Measurements from ENCODE around the gene KAZN.

Gene KAZN

DNA sequence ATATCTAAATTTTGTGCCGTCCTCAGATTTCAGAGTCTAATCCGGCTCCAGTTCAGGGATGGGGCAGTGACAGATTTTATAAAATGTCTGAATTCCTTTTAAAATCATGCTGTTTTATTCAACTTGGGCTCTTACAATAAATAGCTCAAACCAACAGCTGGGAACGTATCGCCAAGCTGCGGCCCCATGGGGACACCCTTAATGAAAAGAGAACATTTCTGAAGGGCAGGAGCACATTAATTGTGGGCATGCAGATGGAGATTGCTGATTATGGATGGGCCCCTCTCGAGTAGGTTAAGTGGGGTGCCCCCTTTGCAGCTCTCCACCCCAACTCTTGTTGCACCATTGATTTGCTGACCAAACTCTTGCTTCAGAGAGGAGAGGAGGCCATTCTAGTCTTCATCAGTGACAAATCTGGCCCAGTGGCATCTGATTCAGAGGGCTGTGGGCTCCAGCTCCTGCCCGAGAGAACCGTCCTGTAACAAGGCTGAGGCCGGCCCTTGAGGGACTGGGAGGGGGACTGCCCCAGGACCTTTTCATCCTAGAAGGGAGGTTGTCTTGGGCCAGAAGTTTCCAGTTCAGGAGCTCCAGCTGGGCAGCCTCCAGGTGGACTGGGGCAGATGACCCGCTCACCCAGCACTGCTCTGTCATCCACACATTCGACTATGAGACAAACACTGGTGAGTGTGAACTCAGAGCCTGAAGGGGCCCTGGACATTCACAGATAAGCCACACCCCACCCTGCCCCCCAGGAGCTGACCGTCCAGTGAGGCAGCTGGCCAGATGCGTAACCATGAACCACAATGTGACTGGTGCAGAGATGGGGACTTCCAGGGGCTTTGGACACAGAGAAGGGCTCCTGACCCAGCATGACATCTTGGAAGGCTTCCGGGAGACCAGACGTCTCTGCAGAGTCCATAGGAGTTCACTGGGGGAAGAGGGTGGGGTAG is 500.0 kb downstream of the KAZN start:
- no peak for DNase-seq (ENCODE audit: low read depth)
- H3K4me3 ChIP-seq (ENCODE audit: low read length), result no peak overlapping the region
- TF ChIP-seq, protein P1, sequence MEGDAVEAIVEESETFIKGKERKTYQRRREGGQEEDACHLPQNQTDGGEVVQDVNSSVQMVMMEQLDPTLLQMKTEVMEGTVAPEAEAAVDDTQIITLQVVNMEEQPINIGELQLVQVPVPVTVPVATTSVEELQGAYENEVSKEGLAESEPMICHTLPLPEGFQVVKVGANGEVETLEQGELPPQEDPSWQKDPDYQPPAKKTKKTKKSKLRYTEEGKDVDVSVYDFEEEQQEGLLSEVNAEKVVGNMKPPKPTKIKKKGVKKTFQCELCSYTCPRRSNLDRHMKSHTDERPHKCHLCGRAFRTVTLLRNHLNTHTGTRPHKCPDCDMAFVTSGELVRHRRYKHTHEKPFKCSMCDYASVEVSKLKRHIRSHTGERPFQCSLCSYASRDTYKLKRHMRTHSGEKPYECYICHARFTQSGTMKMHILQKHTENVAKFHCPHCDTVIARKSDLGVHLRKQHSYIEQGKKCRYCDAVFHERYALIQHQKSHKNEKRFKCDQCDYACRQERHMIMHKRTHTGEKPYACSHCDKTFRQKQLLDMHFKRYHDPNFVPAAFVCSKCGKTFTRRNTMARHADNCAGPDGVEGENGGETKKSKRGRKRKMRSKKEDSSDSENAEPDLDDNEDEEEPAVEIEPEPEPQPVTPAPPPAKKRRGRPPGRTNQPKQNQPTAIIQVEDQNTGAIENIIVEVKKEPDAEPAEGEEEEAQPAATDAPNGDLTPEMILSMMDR (conservative IDR thresholded peaks at IDR 0.05; ENCODE audit: low read length), result no peak

DNA sequence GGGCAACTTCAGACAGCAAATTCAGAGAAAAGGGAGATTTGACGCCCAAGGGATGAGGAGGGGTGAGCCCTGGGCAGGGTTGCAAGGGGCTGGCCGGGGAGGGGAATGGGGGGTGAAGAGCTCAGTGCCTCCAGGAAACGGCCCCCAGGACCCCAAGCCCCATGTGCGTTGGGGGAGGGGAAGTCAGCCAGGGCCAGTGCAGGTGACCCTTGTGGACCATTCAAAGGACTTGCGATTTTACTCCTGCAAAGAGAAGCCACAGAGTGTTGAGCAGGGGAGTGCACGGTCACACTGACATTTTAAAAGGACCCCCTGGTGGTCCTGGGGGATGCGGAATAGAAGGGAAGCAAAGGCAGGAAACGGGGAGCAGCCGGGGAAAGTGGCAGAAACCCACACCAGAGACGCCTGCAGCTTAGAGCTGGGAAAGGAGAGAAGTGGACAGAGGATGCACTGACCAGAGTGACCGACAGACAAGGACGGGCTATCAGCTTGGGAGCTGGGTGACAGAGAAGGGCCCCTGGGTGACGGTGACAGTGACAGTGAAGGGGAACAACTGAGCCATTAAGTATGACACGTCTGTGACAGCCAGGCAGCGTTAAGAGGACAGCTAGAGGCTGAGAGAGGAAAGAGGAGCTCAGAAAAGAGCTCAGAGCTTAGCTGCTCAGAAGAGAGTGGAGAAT is 501.1 kb downstream of the KAZN start:
- no peak overlapping the region for H3K4me3 ChIP-seq (ENCODE audit: low read length)
- TF ChIP-seq, protein P1 (conservative IDR thresholded peaks at IDR 0.05; ENCODE audit: low read length), result no peak
- DNase-seq (ENCODE audit: low read depth), result no peak

DNA sequence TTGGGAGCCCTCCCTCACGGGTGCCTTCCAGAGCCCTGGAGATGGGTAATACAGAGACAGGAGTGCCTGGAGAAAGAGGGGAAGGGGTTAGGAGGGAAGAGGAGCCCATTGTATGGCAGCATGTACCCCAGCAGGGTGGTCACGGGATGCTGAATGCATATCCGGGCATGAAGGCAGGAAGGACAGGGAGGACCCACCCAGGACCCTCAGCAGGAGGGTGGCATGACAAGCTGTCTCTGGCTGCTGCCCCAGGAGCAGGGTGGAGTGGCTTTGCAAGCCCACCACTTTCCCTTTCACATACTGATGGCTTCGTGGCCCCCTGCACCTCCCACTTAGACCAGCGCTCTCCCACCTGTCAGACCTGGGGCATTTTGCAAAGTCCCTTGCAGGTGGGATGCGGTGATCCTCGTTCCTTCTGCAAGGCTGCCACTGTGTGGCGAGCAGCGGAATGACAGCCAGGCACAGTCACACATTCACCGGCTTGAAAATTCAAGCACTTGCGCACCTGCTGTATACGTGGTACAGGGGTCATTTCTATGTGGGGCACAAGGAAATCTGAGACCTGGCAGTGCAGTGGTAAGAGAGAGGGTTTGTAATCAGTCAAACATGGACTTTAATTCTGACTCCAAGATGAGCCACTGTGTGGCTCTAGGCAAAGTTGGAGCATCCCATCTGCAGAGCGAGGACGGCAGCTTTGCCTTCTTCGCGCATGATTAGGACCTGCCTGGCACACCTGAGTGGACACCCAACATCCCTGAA is 501.8 kb downstream of the KAZN start:
- no peak overlapping the region for H3K4me3 ChIP-seq (ENCODE audit: low read length)
- peak; percentile 35 for DNase-seq (ENCODE audit: low read depth)
- TF ChIP-seq, protein P1 (conservative IDR thresholded peaks at IDR 0.05; ENCODE audit: low read length), result peak; percentile 97

DNA sequence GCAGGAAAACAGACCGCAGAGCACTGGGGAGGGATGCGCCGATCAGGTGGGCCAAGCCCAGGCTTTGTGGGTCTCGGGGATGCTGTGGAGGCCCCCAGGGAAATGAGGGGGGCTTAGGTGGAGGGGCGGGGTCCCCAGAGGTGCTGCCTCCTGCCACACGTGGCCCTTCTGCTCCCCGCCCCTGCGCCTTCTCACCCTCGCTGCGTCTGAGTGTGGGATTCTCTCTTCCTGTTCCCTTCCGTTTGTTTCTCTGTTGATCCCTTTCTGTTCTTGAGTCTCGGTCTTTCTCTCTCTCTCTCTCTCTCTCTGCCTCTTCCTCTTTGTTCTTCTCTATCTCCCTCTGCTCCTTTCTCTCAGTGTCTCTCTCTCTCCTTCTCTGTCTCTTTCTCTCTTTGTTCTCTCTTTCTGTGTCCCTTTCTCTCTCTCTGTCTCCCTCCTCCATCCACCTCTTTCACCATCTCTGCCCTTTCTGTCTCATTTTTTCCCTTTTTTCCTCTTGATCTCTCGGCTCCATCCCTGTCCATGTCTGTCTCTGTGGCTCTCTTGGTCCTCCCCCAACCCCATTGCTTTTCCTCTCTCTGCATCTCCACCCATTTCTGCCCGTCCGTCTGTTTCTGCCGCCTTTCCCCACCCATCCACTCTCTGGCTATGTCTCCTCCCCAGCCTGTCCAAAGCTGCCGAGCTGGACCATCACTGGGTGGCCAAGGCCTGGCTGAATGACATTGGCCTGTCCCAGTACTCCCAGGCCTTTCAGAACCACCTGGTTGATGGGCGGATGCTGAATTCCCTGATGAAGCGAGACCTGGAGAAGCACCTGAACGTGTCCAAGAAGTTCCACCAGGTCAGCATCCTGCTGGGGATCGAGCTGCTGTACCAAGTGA is 502.6 kb downstream of the KAZN start:
- TF ChIP-seq, protein P1 (conservative IDR thresholded peaks at IDR 0.05; ENCODE audit: low read length), result no peak
- no peak overlapping the region for H3K4me3 ChIP-seq (ENCODE audit: low read length)
- no peak for DNase-seq (ENCODE audit: low read depth)

DNA sequence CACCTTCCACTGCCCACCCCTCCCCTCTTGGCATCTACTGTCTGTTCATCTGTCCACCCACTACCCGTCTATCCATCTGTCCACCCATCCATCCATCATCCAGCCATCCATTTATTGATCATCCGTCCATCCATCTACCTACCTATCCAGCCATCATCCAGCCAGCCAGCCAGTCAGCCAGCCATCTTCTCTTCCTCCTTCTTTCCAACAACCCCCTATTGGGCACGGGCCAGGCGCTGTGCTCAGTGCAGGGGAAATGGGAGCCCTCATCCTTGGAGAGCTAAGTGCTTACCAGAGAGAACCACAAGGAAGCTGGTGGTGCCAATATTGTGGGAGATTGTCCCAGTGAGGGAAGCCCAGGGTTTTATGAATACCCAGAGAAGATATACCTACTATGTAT is 503.3 kb downstream of the KAZN start:
- TF ChIP-seq, protein P1 (conservative IDR thresholded peaks at IDR 0.05; ENCODE audit: low read length), result no peak
- no peak overlapping the region for H3K4me3 ChIP-seq (ENCODE audit: low read length)
- no peak for DNase-seq (ENCODE audit: low read depth)

DNA sequence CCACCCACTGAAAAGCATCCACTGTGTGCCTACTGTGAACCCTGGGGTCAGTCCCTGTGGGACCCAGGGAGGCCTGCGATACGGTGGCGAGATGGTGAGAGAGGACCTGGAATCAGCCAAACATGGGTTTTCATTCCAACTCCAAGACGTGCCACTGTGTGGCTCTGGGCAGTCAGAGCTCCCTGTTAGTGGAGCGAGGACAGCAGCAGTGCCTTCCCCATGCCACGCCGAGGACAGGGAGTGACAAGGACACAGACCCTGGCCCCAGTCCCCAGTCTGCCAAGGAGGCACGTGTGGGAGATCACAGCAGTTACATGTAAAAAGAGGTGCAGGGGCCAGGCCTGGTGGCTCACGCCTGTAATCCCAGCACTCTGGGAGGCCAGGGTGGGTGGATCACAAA is 504.2 kb downstream of the KAZN start:
- H3K4me3 ChIP-seq (ENCODE audit: low read length), result no peak overlapping the region
- no peak for DNase-seq (ENCODE audit: low read depth)
- TF ChIP-seq, protein P1 (conservative IDR thresholded peaks at IDR 0.05; ENCODE audit: low read length), result no peak
